Measurements from ENCODE around the gene RBFOX2. TPM values are rescaled to one million over a fixed set of nuclear protein-coding genes. Genes with fewer than 3 reads are reported as not detected.

RBFOX2 gene
- total RNA-seq, 1 donor from 2014 or later, result 64.1 TPM

GRCh38 chr22:36015811-36016529, 12.7 kb downstream of the RBFOX2 start:
- intact Hi-C loops (cut with DNase I), result no loop called here
- Histone ChIP-seq H3K4me3 (no peak overlapping the region), H3K27ac (no peak overlapping the region), H3K4me1 (peaks cover 25% of the 10 kb centered on the region), H3K9me3 (no peaks in the 10 kb centered on the region), H3K27me3 (no peaks in the 10 kb centered on the region), H3K36me3 (no peaks in the 10 kb centered on the region)
- TF ChIP-seq CTCF (IDR thresholded peaks at IDR 0.05), result no peak
- ATAC-seq, result no peak
- DNase-seq, result no peak

DNA sequence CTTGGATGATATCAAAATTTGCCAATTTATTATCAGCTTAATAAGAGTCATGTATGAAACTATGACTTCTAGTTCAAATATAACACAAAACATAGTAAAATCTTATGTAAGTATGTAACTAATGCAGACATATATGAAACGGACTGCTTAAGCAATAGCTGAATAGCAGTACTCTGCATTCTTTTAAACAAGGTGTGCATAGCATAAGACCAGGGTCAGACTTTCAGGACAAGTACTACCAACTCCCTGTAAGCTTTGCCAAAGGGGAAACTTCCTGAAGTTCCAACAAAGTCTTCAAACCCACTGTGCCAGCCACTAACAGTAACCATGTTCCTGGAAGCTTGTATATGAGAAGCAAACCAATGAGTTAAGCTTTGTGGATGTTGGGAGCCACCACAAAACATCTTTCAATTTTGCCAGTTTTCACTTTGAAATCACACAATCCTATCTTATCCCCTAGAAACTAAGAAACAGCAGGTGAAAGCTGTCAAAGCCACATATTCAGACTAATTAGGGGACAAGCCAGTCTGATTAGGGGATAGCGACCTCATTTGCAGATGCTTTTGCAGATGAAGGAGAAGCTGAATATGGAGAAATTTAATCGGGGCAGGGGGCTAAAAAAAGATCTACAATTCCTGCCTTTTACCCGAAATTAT, 13.3 kb downstream of the RBFOX2 start:
- no peak for DNase-seq
- H3K9me3 ChIP-seq, result no peaks in the 10 kb centered on the region
- H3K36me3 ChIP-seq, result no peaks in the 10 kb centered on the region
- intact Hi-C loops (cut with DNase I), result no loop called here
- H3K4me3 ChIP-seq, result no peak overlapping the region
- no peaks in the 10 kb centered on the region for H3K27me3 ChIP-seq
- peaks cover 25% of the 10 kb centered on the region for H3K4me1 ChIP-seq
- no peak overlapping the region for H3K27ac ChIP-seq
- TF ChIP-seq CTCF (IDR thresholded peaks at IDR 0.05), result no peak
- ATAC-seq, result peak; percentile 25

DNA sequence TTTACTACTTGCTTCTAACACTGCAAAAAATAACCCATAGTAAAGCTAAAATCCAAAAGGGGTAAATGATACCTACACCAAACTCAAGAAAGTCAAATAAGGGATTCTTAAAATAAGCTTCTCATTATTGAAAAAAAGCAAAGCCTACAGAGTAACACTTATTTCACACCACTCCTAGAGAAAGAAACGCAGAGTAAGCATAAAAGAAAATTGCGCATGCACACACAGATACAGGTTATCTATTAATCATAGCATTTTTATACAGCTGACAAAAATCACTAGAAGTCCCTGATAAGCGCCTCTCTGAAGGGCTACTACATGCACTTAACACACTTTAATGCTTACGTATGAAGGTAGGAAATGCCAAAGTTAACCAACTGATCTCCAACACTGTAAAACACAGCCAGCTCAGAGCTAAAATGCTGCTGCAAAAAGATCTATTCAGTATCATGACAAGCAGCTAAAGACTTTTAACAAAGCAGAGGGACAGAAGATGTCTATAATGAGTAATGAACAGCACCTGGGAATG, 14.0 kb downstream of the RBFOX2 start:
- H3K4me1 ChIP-seq, result peaks cover 27% of the 10 kb centered on the region
- H3K36me3 ChIP-seq, result no peaks in the 10 kb centered on the region
- intact Hi-C loops (cut with DNase I), result no loop called here
- peak; percentile 78 for ATAC-seq
- TF ChIP-seq CTCF (IDR thresholded peaks at IDR 0.05), result no peak
- H3K9me3 ChIP-seq, result no peaks in the 10 kb centered on the region
- DNase-seq, result no peak
- no peak overlapping the region for H3K4me3 ChIP-seq
- H3K27ac ChIP-seq, result no peak overlapping the region
- H3K27me3 ChIP-seq, result no peaks in the 10 kb centered on the region

GRCh38 chr22:36012332-36012731, 16.3 kb downstream of the RBFOX2 start:
- intact Hi-C loops (cut with DNase I), result no loop called here
- H3K4me1 ChIP-seq, result peaks cover 45% of the 10 kb centered on the region
- H3K27ac ChIP-seq, result no peak overlapping the region
- no peaks in the 10 kb centered on the region for H3K9me3 ChIP-seq
- no peak for TF ChIP-seq CTCF (IDR thresholded peaks at IDR 0.05)
- no peaks in the 10 kb centered on the region for H3K27me3 ChIP-seq
- H3K4me3 ChIP-seq, result no peak overlapping the region
- H3K36me3 ChIP-seq, result no peaks in the 10 kb centered on the region
- no peak for ATAC-seq
- no peak for DNase-seq

- intact Hi-C loops (cut with DNase I), result no loop called here
- H3K4me1 ChIP-seq, result peaks cover 32% of the 10 kb centered on the region
- H3K27ac ChIP-seq, result no peak overlapping the region
- H3K4me3 ChIP-seq, result no peak overlapping the region
- H3K27me3 ChIP-seq, result no peaks in the 10 kb centered on the region
- no peak for TF ChIP-seq CTCF (IDR thresholded peaks at IDR 0.05)
- DNase-seq (no peak), ATAC-seq (no peak)
- no peaks in the 10 kb centered on the region for H3K36me3 ChIP-seq
- H3K9me3 ChIP-seq, result no peaks in the 10 kb centered on the region
These were observed 17.7 kb downstream of the RBFOX2 start for GRCh38 chr22:36010882-36011281.

Data from upper lobe of right lung (tissue), 1 donor.